Astrocyte of the cerebellum (primary cell): ENCODE results near the gene ROR1.

Source experiments
- DNase-seq: peaks from one replicate; pipeline ENCODE4 v3.0.0-alpha.2; 2011; ENCODE audit warnings: low read depth
- H3K4me3 ChIP-seq: 2 replicates; pipeline ENCODE4 v1.5.1; 2011; ENCODE audit warnings: mild to moderate bottlenecking, low read depth, low read length, moderate library complexity
- CTCF ChIP-seq: IDR thresholded peaks from 2 replicates; pipeline ENCODE4 v1.5.1; 2012; ENCODE audit warnings: low read length, low read depth, moderate library complexity, mild to moderate bottlenecking; ENCODE audit errors: missing control alignments
- in situ Hi-C: cut with HindIII; loops from 2 replicates; pipeline ENCODE4 v1.10.0; 2017; ENCODE audit warnings: low sequenced_read_pairs

ROR1 gene

DNA sequence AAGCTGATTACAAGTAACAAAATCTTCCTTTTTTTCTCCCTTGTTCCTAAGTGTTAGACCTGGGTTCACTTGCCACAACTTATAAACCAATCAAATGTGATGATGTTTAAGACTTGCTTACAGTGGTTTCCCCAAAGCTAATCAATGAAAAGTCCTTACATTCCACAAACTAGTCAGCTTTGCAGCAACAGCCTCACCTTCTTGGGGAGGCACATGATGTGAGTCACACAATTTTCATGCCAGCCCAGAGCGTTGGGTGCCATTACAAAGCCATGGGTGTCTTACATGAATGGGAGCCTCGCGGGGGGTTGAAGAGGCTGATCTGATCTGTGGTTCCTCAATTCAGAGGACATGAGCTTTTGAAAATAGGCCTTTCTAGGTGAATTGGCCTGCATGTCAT is 338.0 kb downstream of the ROR1 start:
- no peak for TF ChIP-seq CTCF
- in situ Hi-C loops, result no loop called here
- DNase-seq, result no peak
- no peak overlapping the region for H3K4me3 ChIP-seq

GRCh38 chr1:64112281-64112680 is 338.5 kb downstream of the ROR1 start:
- H3K4me3 ChIP-seq, result no peak overlapping the region
- TF ChIP-seq CTCF, result no peak
- in situ Hi-C loops, result no loop called here
- DNase-seq, result no peak

DNA sequence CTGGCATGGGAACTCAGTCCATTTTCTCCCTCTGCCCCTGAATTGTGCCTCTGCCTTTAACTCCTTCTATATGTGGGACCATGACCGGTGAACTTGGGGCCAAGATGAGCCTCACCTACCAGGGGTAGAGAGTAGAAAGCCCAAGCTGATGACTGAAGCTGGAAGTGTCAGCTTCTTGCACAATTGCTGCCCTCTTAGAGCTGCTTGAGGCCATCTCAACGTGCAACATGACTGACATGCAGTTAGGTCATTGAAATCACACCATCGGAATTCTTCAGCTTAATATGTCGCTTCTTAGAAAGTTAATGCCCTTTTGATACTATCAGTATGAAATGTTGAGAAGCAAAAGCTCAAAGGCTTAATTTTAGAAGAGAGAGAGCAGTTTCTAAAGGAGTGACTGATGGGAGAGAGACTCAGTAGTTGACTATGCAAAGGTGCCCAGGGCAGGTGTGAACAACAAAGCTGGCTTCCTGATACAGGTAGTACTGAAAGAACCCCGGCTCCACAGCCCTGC is 340.3 kb downstream of the ROR1 start:
- in situ Hi-C loops, result no loop called here
- no peak for DNase-seq
- TF ChIP-seq CTCF, result no peak
- no peak overlapping the region for H3K4me3 ChIP-seq

DNA sequence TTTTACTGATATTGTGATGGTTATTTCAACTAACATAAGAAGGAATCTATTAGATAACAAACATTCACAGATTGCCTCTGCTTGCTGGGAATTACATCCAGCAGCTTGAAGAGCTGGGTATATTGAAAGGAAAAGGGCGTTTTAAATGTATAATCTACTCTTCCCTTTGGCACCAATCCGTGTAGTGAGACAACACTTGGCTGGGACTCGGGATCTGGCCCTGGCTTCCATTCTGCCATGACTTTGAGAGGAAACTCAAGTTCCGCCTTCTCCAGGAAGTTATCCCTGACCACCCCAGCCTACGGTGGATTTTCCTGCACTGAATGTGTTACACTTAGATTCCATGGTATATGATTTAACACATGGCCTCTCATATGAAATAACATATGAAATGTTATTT is 342.7 kb downstream of the ROR1 start:
- in situ Hi-C loops, result no loop called here
- no peak for DNase-seq
- no peak for TF ChIP-seq CTCF
- no peak overlapping the region for H3K4me3 ChIP-seq

DNA sequence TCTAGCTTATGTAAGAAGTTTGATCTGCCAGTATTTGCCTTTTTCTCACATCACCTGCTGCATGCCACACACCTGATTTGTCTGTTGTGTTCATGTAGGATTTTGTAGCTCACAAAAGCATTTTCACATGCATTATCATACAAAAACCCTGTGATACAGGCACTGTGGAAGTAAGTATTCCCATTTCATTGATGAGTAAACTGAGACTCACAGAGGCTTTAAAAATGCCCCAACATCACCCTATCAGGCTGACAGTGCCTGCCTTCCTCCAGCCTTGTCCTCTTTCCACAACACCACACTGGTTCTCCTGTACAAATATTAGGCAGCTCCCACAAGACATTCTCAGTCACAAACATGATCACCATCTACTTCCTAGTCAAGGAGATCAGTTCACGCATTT is 343.7 kb downstream of the ROR1 start:
- in situ Hi-C loops, result no loop called here
- no peak overlapping the region for H3K4me3 ChIP-seq
- DNase-seq, result no peak
- TF ChIP-seq CTCF, result no peak

- TF ChIP-seq CTCF, result no peak
- DNase-seq, result no peak
- no peak overlapping the region for H3K4me3 ChIP-seq
- in situ Hi-C loops, result no loop called here
These were observed 348.1 kb downstream of the ROR1 start for GRCh38 chr1:64121766-64122385.
